Germinal center (tissue), 1 donor: Measurements from ENCODE around the gene PROSER1.
"Not testable (repeated sequence)": the region's sequence is repeated elsewhere in the genome, so short reads cannot be mapped to it uniquely, and the experiment has no call there.

Experiments
- DNase-seq: peaks from one replicate; pipeline ENCODE4 v3.0.0; 2012; ENCODE audit warnings: mixed read lengths, low spot score

Gene PROSER1

DNA sequence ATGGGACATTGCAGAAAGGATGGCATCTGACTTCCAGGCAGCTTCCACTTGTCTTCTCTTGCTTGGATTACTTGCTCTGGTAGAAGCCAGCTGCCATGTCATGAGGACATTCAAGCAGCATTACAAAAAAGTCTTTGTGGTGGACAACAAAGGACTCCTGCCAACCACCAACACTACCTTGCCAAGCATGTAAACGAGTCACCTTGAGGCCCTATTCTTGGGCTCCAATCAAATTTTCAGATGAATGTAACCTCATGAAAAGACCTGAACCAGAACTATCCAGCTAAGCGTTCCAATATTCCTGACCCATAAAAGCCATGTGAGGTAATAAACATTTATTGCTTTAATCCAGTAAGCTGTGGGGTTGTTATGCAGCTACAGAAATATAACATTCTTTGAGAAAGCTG lies 12.5 kb downstream of the PROSER1 start:
- DNase-seq = no peak

GRCh38 chr13:39023761-39024160 lies 14.1 kb downstream of the PROSER1 start:
- no peak for DNase-seq

- DNase-seq = no peak
Observed at GRCh38 chr13:39023316-39023715, 14.6 kb downstream of the PROSER1 start.

DNA sequence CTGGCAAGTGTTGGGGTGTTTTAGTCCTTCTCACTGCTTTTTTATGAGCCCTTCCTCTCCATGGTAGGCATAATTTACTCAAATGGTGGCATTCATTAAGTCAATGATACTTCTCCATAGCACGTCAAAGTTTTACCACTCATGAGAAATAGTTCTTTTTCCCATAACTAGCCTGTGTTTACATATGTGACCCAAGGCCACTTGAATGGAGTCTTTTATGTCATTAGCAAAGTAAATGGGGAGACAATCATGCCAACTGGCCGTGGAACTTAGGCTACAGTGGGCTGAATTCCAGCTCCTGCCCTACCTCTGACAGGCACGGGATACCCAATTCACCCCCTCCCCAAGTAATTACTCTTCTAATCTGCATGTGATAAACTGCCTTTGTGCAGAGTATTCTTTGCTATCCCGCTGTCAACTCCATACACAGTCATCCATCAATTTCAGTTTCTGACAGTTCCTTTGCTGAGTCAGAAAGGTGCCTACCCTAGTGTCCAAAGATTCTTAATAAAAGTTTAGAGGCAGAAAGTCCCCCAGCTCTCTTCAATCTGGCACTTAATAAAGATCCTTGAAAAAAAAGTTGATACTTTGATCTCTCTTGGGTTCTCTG lies 16.9 kb downstream of the PROSER1 start:
- DNase-seq = no peak

- peak; percentile 24 for DNase-seq
Observed at GRCh38 chr13:39016787-39017186, 21.1 kb downstream of the PROSER1 start.

- DNase-seq = no peak
Observed at GRCh38 chr13:39016087-39016486, 21.8 kb downstream of the PROSER1 start.

DNA sequence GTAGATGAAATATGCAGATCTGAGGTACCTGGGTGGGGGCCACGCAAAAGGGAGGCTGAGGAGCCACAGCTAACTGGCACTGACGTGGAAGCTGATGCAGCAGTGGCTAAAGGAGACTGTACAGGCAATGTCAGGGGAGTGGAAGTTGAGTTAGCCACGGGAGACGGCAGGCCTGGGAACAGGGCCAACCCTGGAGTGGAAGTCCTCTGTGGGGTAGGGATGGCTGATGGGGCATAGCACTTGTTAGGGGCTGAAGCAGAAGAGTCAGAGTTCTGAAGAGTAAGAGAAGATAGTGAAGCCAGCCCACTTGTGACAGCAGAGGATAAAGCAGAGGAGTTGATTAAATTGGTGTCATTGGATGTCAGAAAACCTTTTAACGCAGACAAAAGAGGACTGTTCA lies 24.4 kb downstream of the PROSER1 start:
- no peak for DNase-seq

DNA sequence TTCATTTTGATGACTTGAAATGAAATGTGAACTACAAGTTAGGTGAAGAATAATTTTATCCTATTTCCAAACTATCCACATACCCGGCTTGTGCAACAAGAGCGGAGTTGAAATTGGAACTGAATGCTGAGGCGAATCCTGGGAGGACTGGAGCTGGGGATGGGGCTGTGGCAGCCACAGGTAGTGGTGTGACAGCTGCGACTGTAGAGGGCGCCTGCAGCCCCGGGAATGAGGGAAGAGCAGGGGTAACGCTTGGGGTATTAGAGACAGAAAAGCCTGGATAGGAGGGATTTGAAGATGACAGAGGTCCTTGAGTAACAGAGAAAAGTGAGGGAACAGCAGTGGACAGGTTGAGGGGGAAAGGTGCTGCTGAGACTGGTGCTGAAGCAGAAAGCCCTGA lies 25.3 kb downstream of the PROSER1 start:
- DNase-seq = no peak

DNA sequence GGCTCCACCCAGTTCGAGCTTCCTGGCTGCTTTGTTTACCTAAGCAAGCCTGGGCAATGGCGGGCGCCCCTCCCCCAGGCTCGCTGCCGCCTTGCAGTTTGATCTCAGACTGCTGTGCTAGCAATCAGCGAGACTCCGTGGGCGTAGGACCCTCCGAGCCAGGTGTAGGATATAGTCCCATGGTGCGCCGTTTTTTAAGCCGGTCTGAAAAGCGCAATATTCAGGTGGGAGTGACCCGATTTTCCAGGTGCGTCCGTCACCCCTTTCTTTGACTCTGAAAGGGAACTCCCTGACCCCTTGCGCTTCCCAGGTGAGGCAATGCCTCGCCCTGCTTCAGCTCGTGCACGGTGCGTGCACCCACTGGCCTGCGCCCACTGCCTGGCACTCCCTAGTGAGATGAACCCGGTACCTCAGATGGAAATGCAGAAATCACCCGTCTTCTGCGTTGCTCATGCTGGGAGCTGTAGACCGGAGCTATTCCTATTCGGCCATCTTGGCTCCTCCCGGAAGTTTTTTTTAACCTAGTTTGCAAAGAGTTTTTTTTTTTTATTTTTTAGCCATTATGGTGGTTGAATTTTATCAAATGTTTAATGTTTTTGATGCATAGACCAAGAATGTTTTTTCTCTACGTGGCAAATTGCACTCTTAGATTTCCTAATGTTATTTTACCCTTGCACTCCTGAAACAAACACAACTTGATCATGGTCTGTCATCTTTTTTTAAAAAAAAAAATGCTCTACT lies 31.3 kb downstream of the PROSER1 start:
- DNase-seq = not testable (repeated sequence)

DNA sequence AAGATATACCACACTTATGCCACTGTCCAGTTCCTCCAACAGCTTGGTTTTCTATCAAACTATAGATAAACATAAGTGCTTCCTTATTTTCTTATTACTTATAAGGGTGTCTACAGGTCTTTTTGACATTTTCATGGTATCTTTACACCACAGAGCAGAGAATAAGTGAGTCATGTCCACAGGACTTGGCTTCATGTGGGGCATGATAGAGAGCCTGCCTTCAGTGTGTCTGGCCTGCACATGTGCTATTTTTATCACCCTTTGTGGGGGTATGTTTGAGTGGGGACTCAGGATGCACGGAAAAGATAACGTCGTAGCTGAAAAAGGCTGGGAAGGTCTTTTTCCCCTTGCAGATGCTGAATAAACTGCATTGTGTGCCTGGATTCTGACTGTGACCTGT lies 39.1 kb downstream of the PROSER1 start:
- DNase-seq = no peak

DNA sequence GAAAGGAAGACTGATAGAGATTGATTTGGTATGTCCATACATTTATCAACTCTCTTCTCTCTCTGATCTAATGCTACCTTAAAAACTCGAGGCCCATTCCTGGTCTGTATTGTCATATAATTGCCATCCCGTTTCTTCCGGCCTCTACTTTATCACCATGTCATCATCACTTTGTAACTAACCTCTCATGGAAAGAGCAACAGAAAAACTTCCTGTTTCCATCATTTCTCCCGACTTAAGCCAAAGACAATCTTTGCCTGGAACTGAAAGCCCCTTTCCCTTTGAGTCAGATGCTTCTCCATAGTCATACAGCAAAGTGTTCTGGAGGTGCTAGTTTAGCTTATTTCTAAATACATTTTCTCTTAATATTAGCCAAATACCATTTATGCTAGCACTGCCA lies 44.5 kb downstream of the PROSER1 start:
- DNase-seq = no peak

DNA sequence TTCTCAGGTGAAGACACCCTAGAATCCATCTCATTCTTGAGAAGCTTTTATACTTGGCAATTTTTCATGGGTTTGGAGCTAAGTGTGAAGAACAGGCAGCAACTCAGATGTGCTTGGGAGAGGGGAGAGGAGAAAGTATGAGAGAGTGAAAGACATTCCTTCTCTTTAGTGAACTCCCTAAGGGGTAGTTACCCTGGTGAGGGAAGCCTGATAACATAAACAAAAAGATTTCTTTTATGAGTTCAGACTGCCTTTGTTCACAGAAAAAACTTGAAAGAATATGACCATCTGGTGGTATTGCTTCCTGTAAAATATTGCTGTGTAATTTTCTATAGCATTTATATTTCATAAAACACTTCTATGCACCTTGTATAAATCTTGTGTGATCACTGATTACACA lies 47.2 kb downstream of the PROSER1 start, which contains the start of gene STOML3:
Gene STOML3, minus strand, starts transcription at position 139 of the 400 bp plus-strand sequence. Its CDS starts 110 bp downstream, at position 29.
- no peak for DNase-seq

DNA sequence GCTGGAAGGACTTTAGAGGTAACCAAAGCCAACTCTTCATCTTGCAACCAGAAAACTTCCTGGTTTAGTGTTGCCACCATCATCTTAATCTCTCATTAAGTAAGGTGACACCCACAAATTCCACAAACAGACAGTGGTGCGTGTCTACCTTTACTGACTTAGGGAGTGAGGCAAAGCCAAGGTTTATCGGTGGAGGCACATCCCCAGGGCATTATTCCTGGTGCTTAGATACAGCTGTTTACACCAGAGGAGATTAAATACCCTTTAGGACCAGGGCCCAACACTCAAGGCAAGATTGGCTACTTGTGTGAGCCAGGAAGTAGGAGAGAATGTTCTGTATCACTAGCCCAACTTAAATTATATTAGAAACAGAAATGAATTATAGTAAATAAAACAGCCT lies 56.8 kb downstream of the PROSER1 start:
- DNase-seq = no peak

GRCh38 chr13:38980750-38981078 lies 57.2 kb downstream of the PROSER1 start:
- DNase-seq = no peak

DNA sequence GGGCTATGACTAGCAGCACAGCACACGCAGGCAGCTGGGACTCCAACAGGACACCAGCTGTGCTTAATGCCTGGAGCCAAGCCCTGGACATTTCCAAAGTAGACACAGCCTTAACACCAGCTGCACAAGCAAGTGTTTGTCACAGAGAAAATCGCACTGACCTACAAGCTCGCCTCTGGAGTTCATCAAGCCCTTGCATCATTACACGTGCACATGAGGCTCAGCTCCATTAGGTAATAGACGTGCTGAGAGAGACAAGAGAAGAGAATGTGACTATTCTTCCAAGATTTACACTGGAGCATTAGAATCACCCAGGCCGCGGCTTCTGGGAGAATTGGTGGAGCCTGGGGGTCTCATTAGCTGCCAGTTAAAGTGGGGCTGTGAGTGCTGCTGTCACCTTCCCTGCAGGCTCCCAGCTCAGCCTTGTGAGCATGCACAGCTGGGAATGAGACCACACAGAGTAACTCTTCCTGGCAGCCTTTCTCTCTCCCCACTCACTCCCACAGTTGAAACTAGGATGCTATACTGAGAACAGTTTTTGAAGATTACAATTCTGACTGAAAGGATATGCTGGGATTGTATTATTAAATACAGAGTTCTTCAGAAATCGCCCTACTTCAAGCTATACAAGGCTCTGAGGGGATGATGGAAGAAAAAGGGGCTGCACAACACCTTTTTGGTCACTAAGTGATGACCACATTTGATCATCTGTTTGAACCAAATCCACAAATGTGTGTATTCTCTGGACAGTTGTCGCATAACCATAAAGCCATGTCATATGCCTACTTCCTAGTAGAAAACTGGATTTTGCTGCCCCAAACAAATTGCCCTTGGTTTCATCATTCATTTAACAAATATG lies 57.8 kb downstream of the PROSER1 start:
- DNase-seq = no peak

- no peak for DNase-seq
Observed at GRCh38 chr13:38970380-38971051, 67.4 kb downstream of the PROSER1 start.

- DNase-seq = no peak
Observed at GRCh38 chr13:38969187-38969586, 68.7 kb downstream of the PROSER1 start.

- DNase-seq = no peak
Observed at GRCh38 chr13:38967446-38967845, 70.4 kb downstream of the PROSER1 start.

DNA sequence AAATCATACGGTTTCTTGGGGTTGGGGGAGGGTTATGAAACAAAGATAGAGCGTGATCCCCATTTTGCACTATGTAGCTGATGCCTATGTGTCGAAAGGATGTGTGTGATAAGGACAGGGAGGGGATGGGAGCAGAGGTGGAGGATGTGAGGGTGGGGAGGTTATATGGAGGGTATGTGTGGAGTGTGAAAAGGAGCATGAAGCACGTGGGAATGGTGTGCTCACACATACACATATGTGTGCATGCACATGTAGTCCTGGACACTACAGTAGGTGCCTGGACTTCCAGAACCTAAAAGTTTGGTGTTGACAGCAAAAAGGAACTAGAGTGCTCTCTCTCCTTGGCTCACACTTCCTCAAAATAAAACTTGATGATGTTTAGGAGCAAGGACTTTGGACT lies 72.6 kb downstream of the PROSER1 start:
- no peak for DNase-seq

DNA sequence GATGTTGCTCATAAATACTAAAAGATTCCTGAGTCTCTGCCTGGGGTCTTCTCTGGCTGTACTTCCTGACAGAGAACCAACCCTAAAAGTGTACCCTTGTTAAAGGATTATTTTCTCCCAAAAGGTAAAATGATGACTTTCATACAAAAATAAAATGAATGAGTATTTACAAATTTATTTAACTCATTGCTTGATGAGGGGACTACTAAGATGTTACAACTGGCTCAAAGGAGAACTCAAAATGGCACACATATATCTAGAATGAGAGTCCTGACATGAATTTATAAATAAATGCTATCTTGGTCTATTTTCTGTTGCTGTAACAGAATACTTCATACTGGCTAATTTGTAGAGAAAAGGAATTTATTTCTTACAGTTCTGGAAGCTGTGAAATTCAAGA lies 77.7 kb downstream of the PROSER1 start:
- no peak for DNase-seq
